Measurements from ENCODE around the gene ARNT2.
"Not testable (repeated sequence)": the region's sequence is repeated elsewhere in the genome, so short reads cannot be mapped to it uniquely, and the experiment has no call there.

Gene ARNT2

GRCh38 chr15:80633221-80633620 lies 229.0 kb downstream of the ARNT2 start:
- no peak for DNase-seq

- DNase-seq: no peak
Observed at GRCh38 chr15:80635953-80636352, 231.8 kb downstream of the ARNT2 start.

DNA sequence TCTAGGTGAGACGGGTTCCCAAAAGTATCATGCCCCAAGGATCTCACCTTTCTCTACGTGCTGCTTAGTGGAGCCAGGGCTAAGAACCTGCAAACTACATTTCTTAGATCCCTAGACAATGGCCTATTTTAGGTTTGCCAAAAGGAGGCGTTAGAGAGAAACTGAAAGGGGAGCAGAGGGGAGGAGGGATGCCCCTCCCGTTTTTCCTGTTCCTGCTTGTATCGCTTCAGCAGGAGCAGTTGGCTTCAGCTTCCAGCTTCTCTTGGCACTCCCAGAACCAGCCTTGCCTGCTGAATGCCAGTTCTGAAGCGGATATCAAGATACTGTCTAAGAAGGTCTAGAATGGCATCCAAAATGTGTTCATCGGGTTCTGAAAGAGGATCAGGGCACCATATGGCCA lies 232.5 kb downstream of the ARNT2 start:
- no peak for DNase-seq

DNA sequence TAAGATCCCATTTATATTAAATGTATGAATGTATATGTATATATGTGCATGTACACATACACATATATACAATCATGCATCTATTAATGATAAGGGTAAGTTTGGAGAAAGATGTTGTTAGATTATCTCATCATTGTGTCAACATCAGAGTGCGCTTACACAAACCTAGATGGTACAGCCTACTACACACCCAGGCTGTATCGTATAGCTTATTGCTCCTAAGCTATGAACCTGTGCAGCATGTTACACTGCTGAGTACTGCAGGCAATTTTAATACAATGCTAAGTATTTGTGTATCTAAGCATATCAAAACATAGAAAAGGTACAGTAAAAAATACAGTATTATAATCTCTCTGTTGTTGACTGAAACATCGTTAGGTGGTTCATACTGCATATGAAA lies 233.6 kb downstream of the ARNT2 start:
- no peak for DNase-seq

DNA sequence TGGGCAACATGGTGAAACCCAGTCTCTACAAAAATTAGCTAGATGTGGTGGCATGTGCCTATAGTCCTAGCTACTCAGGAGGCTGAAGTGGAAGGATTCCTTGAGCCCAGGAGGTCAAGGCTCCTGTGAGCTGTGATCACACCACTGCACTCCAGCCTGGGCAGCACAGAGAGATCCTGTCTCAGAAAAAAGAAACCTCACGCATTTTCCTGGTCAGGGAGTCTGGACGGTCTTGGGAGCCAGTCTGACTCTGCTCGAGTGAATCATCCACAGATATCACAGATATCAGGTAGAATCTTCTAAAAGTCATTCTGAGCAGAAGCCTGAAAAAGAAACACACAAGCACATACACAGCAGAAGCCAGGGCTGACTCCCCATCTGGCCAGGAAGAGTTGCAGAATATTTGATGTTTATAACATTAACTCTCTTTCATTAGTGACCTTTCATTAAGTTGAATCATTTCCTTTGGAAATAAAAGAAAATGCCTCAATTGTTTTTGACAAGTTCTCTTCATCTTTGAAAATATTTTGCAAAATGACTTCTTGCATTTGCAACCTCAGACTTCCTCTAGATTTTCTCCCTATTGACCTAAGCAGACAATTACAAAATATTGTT lies 234.5 kb downstream of the ARNT2 start:
- no peak for DNase-seq

- DNase-seq: no peak
Observed at GRCh38 chr15:80639168-80639555, 235.0 kb downstream of the ARNT2 start.

GRCh38 chr15:80640531-80641121 lies 236.4 kb downstream of the ARNT2 start:
- no peak for DNase-seq

DNA sequence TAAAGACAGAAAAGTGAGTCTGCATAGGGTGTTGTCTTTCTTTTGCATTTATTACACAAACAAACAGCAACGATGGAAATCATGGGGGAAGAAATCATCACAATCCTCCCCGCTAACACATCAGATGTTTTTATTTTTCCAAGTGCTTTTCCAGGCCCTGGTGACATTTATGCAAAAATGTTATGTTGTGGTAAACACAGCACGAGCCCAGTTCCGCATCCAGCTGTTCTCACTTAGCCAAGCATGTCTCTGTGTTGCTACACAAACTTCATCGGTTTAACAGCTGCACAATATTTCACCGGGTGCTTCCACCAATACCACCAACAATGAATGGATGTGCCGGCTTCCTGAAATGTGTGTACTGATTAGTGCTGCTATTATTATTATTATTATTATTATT lies 237.2 kb downstream of the ARNT2 start:
- no peak for DNase-seq

DNA sequence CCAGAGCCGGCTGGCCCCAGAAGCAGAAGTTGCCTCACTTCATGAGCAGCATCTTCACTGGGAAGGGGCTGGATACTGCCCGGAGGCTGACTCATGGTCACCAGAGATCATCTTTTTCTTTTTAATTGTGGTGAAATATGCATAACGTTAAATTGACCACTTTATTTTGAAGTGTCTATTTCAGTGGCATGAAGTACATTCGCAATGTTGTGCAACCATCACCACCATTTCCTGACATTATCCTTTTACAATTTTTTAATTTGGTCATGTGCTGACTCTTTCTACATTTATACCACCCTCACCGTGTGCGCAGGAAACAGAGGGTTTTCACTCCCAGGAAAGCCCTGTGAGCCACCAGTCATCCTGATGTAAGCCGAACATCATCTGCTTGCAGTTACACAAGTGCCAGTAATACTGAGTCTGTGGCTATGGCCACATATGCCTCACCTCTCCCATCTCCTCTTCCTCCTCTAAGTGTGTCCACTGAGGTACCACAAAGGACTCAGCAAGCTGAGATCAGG lies 239.3 kb downstream of the ARNT2 start:
- no peak for DNase-seq

- peak; percentile 3 for DNase-seq
Observed at GRCh38 chr15:80645494-80646065, 241.4 kb downstream of the ARNT2 start.

DNA sequence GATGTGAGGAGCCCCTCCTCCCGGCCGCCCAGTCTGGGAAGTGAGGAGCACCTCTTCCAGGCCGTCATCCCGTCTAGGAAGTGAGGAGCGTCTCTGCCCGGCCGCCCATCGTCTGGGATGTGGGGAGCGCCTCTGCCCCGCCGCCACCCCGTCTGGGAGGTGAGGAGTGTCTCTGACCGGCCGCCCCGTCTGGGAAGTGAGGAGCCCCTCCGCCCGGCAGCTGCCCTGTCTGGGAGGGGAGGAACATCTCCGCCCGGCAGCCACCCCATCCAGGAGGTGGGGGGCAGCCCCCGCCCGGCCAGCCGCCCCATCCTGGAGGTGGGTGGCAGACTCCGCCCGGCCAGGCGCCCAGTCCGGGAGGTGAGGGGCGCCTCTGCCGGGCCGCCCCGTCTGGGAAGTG lies 243.2 kb downstream of the ARNT2 start:
- DNase-seq: not testable (repeated sequence)

Measured in activated CD4-positive, alpha-beta T cell treated with anti-CD3 and anti-CD28 coated beads, Interleukin-10, Interleukin-2, amounts not matched to agents 100 ng/mL and 50 ng/mL, durations not matched to agents 16 hours and 8 hours (primary cell).